ENCODE data around the gene HMHB1.
A peak's percentile ranks its signal among the peaks of the same experiment; 100 is the strongest.
"Not testable (repeated sequence)": the region's sequence is repeated elsewhere in the genome, so short reads cannot be mapped to it uniquely, and the experiment has no call there.

HMHB1 gene

GRCh38 chr5:143801252-143801939, 10.6 kb upstream of the HMHB1 start:
- DNase-seq (ENCODE audit: low read depth in 3 of 3) = no peak

GRCh38 chr5:143805861-143806260, 6.1 kb upstream of the HMHB1 start:
- no peak for DNase-seq (ENCODE audit: low read depth in 3 of 3)

- DNase-seq (ENCODE audit: low read depth in 3 of 3) = no peak
Measured at GRCh38 chr5:143806579-143806978, 5.4 kb upstream of the HMHB1 start.

GRCh38 chr5:143807401-143807800, 4.6 kb upstream of the HMHB1 start:
- DNase-seq (ENCODE audit: low read depth in 3 of 3) = no peak

GRCh38 chr5:143816370-143816769, 4.4 kb downstream of the HMHB1 start:
- DNase-seq (ENCODE audit: low read depth in 3 of 3) = not testable (repeated sequence)

- DNase-seq (ENCODE audit: low read depth in 3 of 3) = no peak
Measured at GRCh38 chr5:143819716-143820115, 7.8 kb downstream of the HMHB1 start.

GRCh38 chr5:143820451-143820850, 8.5 kb downstream of the HMHB1 start:
- DNase-seq (ENCODE audit: low read depth in 3 of 3) = no peak

GRCh38 chr5:143824851-143825720, 13.1 kb downstream of the HMHB1 start:
- peak; percentile 78 to 82 (median 79) for DNase-seq (ENCODE audit: low read depth in 3 of 3)

- no peak for DNase-seq (ENCODE audit: low read depth in 3 of 3)
Measured at GRCh38 chr5:143826951-143827444, 15.0 kb downstream of the HMHB1 start.

GRCh38 chr5:143828710-143829109, 16.7 kb downstream of the HMHB1 start:
- DNase-seq (ENCODE audit: low read depth in 3 of 3) = no peak

GRCh38 chr5:143833177-143833576, 21.2 kb downstream of the HMHB1 start:
- DNase-seq (ENCODE audit: low read depth in 3 of 3) = no peak

- no peak for DNase-seq (ENCODE audit: low read depth in 3 of 3)
Measured at GRCh38 chr5:143835251-143835650, 23.3 kb downstream of the HMHB1 start.

- DNase-seq (ENCODE audit: low read depth in 3 of 3) = no peak
Measured at GRCh38 chr5:143836161-143836725, 24.3 kb downstream of the HMHB1 start.

GRCh38 chr5:143837306-143837848, 25.4 kb downstream of the HMHB1 start:
- no peak for DNase-seq (ENCODE audit: low read depth in 3 of 3)

GRCh38 chr5:143841446-143841845, 29.5 kb downstream of the HMHB1 start:
- DNase-seq (ENCODE audit: low read depth in 3 of 3) = no peak

- DNase-seq (ENCODE audit: low read depth in 3 of 3) = no peak
Measured at GRCh38 chr5:143842920-143843319, 31.0 kb downstream of the HMHB1 start.

GRCh38 chr5:143843461-143843860, 31.5 kb downstream of the HMHB1 start:
- DNase-seq (ENCODE audit: low read depth in 3 of 3) = no peak

GRCh38 chr5:143850050-143850683, 38.2 kb downstream of the HMHB1 start:
- no peak for DNase-seq (ENCODE audit: low read depth in 3 of 3)

GRCh38 chr5:143851383-143851782, 39.4 kb downstream of the HMHB1 start:
- DNase-seq (ENCODE audit: low read depth in 3 of 3) = no peak

GRCh38 chr5:143860211-143860610, 48.2 kb downstream of the HMHB1 start:
- no peak for DNase-seq (ENCODE audit: low read depth in 3 of 3)

GRCh38 chr5:143862271-143862670, 50.3 kb downstream of the HMHB1 start:
- DNase-seq (ENCODE audit: low read depth in 3 of 3) = no peak
